Fibroblast of skin of left quadriceps (primary cell): ENCODE results near the gene PPFIA4.
A peak's percentile ranks its signal among the peaks of the same experiment; 100 is the strongest.

Source experiments
- DNase-seq, 2 experiments: peaks; one replicate each; pipeline ENCODE4 v3.0.0-alpha.2; 2013; ENCODE audit warnings: low read depth in 2 of 2

The PPFIA4 gene

DNA sequence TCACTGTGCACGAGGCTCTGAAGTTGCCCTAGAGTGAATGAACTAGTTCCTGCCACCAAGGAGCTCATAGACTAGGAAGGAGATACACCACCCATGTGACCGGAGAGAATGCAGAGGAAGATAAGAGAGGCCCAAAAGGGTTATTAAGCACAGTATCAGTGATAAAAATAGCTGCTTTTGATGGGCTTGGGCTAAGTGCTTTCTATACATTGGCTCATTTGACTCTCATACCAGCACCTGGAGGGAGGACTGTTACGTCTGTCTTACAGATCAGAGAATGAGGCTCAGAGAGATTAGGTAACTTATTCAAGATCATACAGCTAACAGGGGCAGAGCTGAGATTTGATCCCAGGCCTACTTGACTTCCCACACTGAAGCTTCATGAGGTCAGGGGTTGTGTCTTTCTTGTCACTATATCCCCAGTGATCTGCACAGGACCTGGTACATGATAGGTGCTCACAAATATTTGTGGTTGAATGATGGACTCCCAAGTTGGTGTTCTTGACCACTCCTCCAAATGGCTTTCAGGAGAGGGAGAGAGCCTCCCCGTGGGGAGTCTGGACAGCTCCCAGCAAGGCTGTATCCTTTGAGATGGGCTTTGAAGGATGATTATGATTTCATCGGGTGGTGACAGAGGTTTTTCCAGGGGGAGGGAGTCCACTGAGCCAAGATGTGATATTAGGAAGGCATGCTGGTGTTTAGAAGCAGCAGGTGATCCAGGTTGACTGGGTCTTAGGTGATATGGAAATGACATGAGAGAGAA is 14.4 kb downstream of the PPFIA4 start:
- DNase-seq = no peak

DNA sequence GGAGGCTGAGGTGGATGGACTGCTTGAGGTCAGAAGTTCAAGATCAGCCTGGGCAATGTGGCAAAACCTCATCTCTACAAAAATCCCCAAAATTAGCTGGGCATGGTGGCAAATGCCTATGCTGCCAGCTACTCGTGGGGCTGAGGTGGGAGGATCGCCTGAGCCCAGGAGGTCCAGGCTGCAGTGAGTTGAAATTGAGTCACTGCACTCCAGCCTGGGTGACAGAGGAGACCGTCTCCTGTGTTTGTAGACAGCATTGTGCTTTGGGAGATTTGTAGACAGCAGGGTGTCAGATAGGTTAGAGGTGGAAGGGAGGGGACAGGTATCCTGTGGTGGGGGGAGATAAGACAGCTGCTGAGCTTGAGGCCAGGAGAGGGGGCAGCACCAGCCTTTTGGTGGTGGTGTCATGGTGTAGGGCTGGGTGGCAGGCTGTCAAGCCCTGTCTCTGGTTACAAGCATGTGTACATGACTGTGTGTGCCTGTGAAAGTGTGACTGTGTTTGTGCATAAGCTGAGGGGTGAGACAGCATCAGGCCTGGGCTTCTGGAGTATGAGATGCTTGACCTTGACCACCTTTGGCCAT is 15.2 kb downstream of the PPFIA4 start:
- DNase-seq = no peak

DNA sequence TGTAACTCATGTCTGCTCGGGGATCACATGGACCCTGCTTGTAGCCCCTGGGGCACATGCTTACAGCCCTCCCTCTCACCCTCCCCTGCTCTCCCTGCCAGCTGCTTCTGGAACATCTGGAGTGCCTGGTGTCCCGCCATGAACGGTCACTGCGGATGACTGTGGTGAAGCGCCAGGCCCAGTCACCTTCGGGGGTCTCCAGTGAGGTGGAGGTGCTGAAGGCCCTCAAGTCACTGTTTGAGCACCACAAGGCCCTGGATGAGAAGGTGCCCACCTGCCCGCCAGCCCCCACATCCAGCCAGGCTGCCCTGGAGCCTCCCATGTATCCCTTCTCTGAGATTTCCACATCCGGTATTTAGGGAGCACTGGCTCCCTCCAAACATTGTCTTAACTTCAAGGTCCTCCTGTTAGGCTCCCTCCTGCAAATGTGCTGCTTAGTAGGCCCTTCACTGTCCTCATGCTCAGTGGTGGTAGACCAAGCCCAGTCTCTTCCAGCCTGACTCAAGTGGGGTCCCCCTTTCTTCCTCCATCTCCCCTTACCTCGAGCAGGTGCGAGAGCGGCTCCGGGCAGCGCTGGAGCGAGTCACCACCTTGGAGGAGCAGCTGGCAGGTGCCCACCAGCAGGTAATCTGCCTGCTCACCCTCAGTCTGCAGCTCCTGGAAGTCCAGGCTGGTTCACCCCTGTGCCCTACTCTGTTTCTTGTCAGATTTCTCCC is 17.7 kb downstream of the PPFIA4 start:
- no peak for DNase-seq

DNA sequence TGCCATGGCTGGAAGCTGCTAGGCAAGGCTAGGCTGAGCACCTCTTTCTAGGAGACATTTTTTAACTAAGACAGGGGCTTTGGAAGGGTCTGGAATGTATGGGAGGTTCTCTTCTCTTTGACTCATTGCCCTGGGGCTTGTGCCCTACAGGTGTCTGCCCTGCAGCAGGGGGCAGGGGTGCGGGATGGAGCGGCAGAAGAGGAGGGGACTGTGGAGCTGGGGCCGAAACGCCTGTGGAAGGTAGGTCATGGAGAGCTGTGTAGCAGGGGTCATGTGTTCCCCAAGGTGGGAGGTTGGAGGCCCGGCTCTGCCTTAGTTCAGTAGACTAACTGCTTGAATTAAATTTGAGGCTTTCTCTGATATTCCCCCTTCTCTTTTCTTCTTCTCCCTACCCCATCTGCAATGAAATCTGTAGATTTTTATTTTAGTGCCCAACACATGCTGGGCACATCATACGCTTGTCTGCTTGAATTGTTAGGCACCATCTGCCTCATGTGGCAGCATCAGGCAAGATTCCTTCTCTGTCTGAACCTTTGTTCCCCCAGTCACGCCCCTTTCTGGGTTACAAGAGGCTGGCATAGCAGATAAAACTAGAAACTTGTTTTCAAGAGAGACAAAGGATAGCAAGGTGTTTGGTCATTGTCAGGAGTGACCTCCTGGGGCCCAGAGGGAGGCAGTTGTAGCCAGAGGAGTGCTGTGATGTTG is 18.4 kb downstream of the PPFIA4 start:
- no peak for DNase-seq

DNA sequence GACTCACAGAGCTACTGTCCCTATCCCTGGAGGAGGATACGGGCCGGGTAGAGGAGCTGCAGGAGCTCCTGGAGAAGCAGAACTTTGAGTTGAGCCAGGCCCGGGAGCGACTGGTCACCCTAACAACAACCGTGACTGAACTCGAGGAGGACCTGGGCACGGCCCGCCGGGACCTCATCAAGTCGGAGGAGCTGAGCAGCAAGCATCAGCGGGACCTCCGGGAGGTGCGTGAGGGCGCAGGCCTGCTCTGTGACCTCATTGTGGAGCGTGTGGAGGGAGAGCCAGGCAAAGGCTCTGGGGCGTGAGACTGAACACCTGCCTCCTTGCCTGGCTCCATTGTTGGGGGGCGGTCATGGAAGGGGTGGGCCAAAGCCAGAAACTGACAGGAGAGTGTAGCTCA is 19.0 kb downstream of the PPFIA4 start:
- no peak for DNase-seq

DNA sequence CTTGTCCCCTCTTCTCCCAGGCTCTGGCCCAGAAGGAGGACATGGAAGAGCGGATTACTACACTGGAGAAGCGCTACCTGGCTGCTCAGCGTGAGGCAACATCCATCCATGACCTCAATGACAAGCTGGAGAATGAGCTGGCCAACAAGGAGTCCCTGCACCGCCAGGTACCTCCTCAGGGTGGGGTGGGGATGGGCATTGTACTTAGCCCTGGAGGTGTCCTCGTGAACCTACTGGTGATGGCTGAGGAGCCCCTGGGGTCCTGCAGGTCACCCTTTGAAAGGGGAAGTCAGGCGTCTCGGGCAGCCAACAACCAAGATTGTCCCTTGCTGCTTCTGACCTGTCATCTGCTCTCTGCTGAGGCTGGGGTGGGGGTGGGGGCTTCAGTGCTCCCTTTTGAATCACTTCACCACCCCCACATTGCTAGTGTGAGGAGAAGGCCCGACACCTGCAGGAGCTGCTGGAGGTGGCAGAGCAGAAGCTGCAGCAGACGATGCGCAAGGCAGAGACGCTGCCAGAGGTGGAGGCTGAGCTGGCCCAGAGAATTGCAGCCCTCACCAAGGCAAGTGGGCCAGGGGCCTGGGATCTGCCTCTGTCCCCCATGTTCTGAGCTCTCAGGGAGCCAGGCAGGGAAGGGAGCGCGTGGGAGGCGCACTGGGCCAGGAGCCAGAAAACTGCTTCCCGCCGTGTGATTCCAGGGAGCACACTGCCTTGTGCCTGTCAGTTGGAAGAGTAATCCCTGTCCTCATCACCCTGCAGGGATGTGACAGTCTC is 19.7 kb downstream of the PPFIA4 start:
- no peak for DNase-seq

DNA sequence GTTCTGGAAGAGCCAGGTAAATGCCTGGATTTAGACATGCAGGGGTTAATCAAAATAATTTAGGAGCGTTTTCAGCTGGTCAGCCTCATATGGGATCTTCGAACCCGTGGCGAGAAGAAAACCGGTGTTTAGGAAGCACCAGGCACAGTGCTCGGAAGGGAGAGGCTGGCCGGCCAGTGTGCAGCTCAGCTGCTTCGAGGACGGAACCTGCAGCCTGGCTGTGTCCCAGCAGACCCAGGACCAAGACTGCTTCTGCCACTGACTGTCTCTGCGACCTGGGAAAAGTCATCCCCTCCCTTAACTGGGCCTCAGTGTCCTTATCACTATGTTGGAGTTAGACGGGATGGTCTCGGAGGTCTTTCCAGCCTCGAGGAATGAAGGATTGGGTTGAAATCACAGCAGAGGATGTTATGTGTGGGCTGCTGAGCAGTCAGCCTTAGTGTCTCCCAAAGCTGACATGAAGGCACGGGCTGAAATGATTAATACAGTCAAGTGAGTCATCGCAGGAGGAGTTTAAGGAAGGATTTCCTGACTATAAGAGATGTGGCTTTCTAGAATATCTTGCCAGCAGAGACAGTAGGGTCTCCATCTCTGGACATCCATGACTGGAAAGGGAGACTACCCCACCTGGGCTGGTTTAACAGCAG is 20.8 kb downstream of the PPFIA4 start:
- peak; percentile 60 to 63 for DNase-seq

DNA sequence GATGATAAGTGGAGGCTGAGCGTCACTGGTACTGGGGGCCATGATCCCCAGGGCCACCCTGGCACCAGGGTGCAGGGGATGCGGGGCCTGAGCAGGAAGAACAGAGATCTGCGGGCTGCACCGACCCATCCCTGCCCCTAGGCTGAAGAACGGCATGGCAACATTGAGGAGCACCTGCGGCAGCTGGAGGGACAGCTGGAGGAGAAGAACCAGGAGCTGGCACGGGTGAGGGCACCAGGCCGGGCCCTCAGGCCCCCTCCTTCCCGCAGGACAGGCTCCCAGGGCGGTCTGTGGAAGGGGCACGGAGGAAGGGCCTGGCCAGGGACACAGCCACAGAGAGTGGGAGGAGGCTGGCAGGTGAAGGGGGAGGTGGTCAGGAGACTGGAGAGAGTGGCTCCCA is 21.8 kb downstream of the PPFIA4 start:
- no peak for DNase-seq

DNA sequence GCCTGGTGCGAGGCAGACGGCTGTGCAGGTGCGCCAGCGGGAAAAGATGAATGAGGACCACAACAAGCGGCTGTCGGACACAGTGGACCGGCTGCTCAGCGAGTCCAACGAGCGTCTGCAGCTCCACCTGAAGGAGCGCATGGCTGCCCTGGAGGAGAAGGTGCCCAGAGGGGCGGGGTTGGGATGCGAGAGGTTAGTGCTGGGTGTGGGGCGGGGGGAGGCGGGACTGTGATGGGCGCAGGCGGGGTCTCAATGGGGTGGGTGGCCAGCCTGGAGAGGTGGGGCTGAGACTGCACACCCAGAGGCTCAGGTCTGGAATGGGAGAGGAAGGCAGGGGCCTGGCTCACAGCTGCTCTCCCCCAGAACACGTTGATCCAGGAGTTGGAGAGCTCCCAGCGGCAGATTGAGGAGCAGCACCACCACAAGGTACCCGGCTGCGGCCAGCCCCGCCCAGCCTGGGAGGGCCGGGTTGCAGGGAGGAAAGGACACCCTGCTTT is 22.3 kb downstream of the PPFIA4 start:
- DNase-seq = no peak

DNA sequence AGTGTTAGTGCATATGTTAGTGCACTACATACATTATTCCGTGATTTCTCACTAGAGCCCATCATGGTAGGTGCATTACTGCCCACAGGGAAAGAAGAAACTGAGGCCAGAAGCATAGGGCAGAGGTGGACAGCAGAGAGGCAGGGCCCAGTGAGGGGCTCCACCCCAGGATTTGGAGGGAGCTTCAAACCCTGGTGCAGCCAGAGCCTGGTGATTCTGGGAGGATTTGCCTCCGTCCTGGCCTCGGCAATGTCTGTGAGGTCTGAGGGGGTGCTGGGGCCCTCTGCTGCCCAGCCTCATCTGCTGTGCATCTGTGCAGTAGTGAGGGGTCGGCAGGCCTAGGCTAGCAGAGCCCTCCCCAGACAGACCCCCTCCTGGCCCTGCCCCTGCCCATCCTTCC is 22.8 kb downstream of the PPFIA4 start:
- no peak for DNase-seq

DNA sequence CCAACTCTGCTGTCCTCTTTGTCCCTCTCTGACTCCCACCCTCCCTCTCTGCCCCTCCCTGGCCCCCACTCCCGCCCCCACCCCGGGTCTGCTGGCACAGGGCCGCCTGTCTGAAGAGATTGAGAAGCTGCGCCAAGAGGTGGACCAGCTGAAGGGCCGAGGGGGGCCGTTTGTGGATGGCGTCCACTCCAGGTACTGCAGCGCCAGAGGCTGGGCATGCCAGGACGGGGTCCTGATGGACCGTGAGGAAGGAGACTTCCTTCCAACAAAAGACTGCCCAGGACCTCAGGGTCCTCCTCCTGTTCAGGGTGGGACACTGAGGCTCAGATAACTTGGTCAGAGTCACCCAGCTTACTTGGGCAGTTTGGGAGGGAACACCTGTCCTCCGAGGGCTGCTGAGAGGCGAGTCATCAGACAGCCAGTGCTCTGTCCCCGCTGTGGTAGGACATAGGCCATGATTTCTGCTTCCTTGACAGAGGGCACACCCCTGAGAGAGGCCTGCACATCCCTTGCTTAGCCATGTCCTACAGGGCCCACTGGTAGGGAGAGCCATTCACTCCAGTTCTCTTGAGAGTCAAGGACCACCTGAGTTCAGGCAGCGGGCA is 23.4 kb downstream of the PPFIA4 start:
- no peak for DNase-seq

DNA sequence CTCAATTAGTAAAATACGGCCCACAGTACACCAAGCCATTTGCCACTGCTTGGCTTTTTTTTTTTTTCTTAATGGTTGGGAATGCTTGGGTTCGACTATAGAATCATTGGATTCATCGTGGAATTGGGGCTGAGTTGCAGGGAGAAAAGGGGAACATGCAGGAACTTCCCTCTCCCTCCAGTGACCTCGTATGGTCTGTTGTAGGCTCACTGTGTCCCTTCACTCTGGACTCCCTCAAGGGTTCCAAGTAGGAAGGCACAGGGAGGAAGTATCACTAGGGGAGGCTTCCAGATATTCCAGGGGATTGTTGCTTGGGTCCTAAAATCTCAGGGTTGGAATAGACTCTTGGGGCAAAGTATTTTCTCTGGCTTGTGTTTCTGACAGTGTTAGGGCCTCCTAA is 24.5 kb downstream of the PPFIA4 start:
- DNase-seq = no peak

DNA sequence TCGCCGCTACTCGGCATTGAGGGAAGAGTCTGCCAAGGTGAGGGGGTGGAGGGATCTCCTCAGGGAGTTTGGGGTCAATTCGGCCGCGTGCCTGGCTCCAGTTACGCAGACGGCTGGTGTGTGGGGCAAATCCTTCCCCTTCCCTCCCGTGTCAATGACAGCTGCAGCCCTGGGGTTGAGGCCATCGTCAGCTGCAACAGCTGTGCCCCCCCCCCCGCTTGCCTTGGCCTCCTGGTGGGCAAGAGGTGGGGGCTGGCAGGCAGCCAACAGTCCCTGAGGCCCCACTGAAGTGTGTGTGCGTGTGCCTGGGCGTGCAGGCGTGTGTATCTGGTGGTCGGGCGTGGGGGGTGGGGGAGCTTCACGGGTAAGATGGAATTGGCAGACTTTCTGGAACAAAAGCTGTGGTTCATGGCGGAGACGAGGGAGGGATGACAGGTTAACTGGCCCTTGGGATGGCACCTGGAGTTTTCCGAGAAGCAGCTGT is 25.6 kb downstream of the PPFIA4 start:
- DNase-seq = no peak

DNA sequence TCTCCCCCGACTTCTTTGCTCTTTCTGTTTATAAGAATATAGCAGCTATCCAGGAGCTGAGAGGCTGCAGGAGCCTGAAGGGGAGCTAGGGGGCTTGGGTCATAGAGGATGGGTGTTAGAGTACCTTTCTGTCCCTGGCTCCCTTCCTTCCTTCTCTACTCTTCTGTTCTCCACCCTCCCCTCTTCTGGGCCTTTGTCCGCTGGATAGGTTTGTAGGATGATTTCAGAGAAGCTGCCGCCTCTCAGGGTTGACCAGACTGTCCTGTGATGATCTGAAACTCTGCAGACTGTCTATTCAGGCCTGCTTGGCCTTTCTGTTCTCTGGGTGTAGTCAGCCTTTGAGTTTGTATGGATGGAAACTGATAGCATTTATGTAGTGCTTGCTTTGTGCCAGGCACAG is 26.3 kb downstream of the PPFIA4 start:
- DNase-seq = no peak

DNA sequence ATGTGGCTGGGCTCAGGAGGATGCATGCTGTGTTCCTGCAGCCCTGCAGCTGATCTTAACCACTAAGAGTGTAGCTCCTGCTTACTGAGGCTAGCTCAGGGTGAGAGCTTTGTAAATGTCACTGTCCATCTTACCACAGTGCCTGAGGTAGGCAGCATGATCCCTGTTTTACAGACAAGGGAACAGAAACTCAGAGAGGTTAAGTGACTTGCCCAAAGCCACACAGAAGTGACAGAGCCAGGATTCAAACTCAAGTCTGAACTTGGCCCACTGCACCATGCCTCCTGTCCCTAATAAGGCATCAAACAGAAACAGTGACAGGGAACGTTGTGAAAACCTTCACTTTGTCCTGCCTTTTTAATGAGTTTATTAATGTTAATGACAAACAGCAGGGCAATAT is 27.9 kb downstream of the PPFIA4 start:
- no peak for DNase-seq

DNA sequence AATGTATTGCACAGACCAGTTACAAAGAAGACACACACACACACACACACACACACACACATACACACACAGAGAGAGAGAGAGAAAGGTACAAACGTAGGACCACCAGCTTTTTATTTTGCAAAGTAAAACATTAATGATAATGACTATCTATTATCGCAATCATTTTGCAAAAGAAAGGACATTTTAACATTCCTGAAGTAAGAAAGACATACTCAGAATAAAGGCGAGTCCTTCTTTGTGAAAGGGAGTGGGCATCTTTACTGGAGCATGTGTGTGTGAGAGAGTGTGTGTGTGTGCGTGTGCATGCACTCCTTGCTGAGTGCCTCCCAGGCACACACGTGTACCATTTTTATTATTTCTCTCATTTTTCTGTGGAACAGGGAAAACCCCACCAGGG is 28.4 kb downstream of the PPFIA4 start:
- no peak for DNase-seq

DNA sequence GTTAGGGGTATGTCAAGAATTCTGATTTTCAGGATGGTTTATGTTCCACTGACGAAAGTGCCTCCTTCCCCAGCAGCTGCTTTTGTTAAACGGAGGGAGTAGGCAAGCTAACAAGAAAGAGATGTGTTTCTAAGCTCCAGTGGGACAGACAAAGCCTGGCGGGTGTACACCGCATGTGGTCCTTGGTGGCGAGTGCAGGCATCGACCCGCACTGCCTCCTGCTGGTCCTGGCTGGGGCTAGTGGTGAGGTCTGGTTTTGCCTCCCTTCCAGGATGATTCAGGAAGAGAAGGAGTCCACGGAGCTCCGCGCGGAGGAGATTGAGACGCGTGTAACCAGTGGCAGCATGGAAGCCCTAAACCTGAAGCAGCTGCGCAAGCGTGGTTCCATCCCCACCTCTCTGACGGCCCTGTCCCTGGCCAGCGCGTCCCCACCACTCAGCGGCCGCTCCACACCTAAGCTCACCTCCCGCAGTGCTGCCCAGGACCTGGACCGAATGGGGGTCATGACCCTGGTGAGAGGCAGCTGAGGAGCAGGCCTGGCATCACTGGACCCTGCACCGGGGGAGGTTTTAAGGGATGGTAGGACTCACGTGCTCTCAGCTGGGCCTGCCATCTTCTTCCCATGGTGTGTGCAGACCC is 29.0 kb downstream of the PPFIA4 start:
- no peak for DNase-seq

DNA sequence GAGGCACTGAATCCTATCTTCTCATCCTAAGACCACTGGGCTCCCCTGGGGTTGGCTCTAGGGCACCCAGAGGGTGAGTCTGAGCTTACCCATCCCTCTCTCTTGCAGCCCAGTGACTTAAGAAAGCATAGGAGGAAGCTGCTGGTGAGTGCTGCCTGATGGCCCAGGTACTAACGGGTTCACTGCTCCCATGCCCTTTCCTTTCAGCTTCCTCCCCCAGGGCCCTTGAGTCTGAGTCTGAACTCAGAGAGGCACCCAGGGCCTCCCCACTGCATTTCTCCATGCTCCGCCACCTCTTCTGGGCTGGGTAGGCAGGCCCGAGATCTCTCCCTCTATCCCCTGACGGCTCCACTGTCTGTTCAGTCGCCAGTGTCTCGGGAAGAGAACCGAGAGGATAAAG is 29.7 kb downstream of the PPFIA4 start:
- DNase-seq = no peak

DNA sequence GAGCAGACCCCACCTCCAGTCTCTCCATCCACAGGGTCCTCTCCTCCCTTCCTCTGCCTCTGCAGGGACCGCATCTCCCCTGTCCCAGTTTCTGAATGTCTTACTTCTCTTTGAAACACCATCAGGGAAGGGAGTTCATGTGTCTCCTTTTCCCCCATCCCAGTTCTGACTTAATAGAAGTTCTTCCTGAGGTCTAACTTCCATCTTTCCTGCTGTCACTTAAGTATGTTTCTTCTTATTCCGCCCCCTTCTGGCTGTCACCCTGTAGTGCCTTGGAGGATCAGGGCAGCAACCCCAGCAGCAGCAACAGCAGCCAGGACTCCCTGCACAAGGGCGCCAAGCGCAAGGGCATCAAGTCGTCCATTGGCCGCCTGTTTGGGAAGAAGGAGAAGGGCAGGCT is 30.2 kb downstream of the PPFIA4 start:
- DNase-seq = no peak
